H9 (cell line): ENCODE data around the gene MTCH1. TPM values are rescaled to one million over a fixed set of nuclear protein-coding genes. Genes with fewer than 3 reads are reported as not detected.

Source experiments
- DNase-seq: peaks from one replicate; pipeline ENCODE4 v3.0.0-alpha.2; 2017
- H2AFZ ChIP-seq: one replicate; pipeline ENCODE4 v1.6.1; 2013; ENCODE audit warnings: mild to moderate bottlenecking, low read length, control low read depth, moderate library complexity
- H2AK5ac ChIP-seq: 2 replicates; pipeline ENCODE4 v1.6.1; 2013; ENCODE audit warnings: low read length, control low read depth, mixed read lengths; ENCODE audit not compliant: insufficient read length
- H2BK120ac ChIP-seq: one replicate; pipeline ENCODE4 v1.6.1; 2013; ENCODE audit warnings: low read depth, mild to moderate bottlenecking, low read length, control low read depth, inconsistent platforms; ENCODE audit not compliant: poor library complexity, severe bottlenecking
- H2BK12ac ChIP-seq: 2 replicates; pipeline ENCODE4 v1.6.1; 2013; ENCODE audit warnings: low read length, control low read depth, mixed read lengths, low read depth; ENCODE audit not compliant: insufficient read length
- H2BK15ac ChIP-seq: 2 replicates; pipeline ENCODE4 v1.6.1; 2013; ENCODE audit warnings: low read depth, low read length, control low read depth
- H2BK20ac ChIP-seq: one replicate; pipeline ENCODE4 v1.6.1; 2013; ENCODE audit warnings: low read depth, mild to moderate bottlenecking, low read length, control low read depth, inconsistent platforms; ENCODE audit not compliant: poor library complexity, severe bottlenecking
- H2BK5ac ChIP-seq: 2 replicates; pipeline ENCODE4 v1.6.1; 2013; ENCODE audit warnings: low read length, control low read depth, mixed read lengths; ENCODE audit not compliant: insufficient read length
- H3K14ac ChIP-seq: 2 replicates; pipeline ENCODE4 v1.6.1; 2013; ENCODE audit warnings: low read length, control low read depth; ENCODE audit not compliant: insufficient read depth
- H3K18ac ChIP-seq: 2 replicates; pipeline ENCODE4 v1.6.1; 2013; ENCODE audit warnings: low read depth, mild to moderate bottlenecking, mixed read lengths, low read length, control low read depth; ENCODE audit not compliant: insufficient read length
- H3K23ac ChIP-seq: 2 replicates; pipeline ENCODE4 v1.6.1; 2013; ENCODE audit warnings: low read length, control low read depth, mixed read lengths, low read depth; ENCODE audit not compliant: insufficient read length
- H3K23me2 ChIP-seq: 2 replicates; pipeline ENCODE4 v1.6.1; 2013; ENCODE audit warnings: low read depth, mild to moderate bottlenecking, mixed read lengths, low read length, control low read depth; ENCODE audit not compliant: insufficient read length, poor library complexity, severe bottlenecking
- H3K27ac ChIP-seq: 2 replicates; pipeline ENCODE4 v1.5.1; 2013; ENCODE audit warnings: low read length, control low read depth, mixed read lengths, low read depth; ENCODE audit not compliant: insufficient read length
- H3K27me3 ChIP-seq: 2 replicates; pipeline ENCODE4 v1.6.1; 2013; ENCODE audit warnings: low read length, control low read depth, inconsistent platforms; ENCODE audit not compliant: insufficient read depth
- H3K4ac ChIP-seq: 2 replicates; pipeline ENCODE4 v1.6.1; 2013; ENCODE audit warnings: low read depth, mild to moderate bottlenecking, control low read depth, inconsistent platforms, low read length, moderate library complexity
- H3K4me1 ChIP-seq: 2 replicates; pipeline ENCODE4 v1.6.1; 2013; ENCODE audit warnings: low read length, control low read depth, inconsistent platforms; ENCODE audit not compliant: insufficient read depth
- H3K4me2 ChIP-seq: 2 replicates; pipeline ENCODE4 v1.6.1; 2013; ENCODE audit warnings: low read length, control low read depth, mixed read lengths; ENCODE audit not compliant: insufficient read length, insufficient read depth
- H3K56ac ChIP-seq: 2 replicates; pipeline ENCODE4 v1.6.1; 2013; ENCODE audit warnings: low read depth, mild to moderate bottlenecking, mixed read lengths, low read length, control low read depth; ENCODE audit not compliant: insufficient read length
- H3K79me1 ChIP-seq: 2 replicates; pipeline ENCODE4 v1.6.1; 2013; ENCODE audit warnings: low read depth, mild to moderate bottlenecking, moderate library complexity, low read length, control low read depth, inconsistent platforms; ENCODE audit not compliant: insufficient read depth, poor library complexity, severe bottlenecking
- H3K79me2 ChIP-seq: 2 replicates; pipeline ENCODE4 v1.6.1; 2013; ENCODE audit warnings: low read length, control low read depth, inconsistent platforms; ENCODE audit not compliant: insufficient read depth
- H3K9ac ChIP-seq: 2 replicates; pipeline ENCODE4 v1.6.1; 2013; ENCODE audit warnings: low read length, control low read depth, mixed read lengths; ENCODE audit not compliant: insufficient read length; ENCODE audit errors: extremely low read depth
- H3K9me3 ChIP-seq: one replicate; pipeline ENCODE4 v1.6.1; 2013; ENCODE audit warnings: low read depth, low read length, inconsistent platforms; ENCODE audit not compliant: control insufficient read depth
- H3T11ph ChIP-seq: one replicate; pipeline ENCODE4 v1.6.1; 2013; ENCODE audit warnings: mild to moderate bottlenecking, low read length, control low read depth, inconsistent platforms
- H4K20me1 ChIP-seq: one replicate; pipeline ENCODE4 v1.6.1; 2013; ENCODE audit not compliant: control insufficient read depth, insufficient read length, insufficient read depth
- H4K5ac ChIP-seq: 2 replicates; pipeline ENCODE4 v1.6.1; 2013; ENCODE audit warnings: low read depth, mild to moderate bottlenecking, mixed read lengths, low read length, control low read depth; ENCODE audit not compliant: insufficient read length
- H4K8ac ChIP-seq: replicated peaks from 2 replicates; pipeline ENCODE4 v1.6.1; 2013; ENCODE audit warnings: low read length, control low read depth, mixed read lengths, low read depth; ENCODE audit not compliant: insufficient read length
- H4K91ac ChIP-seq: 2 replicates; pipeline ENCODE4 v1.6.1; 2013; ENCODE audit warnings: low read depth, mild to moderate bottlenecking, moderate library complexity, mixed read lengths, low read length, control low read depth; ENCODE audit not compliant: insufficient read length
- H3K27ac Mint-ChIP-seq, 3 experiments: 2 replicates in 2 of 3; 3 replicates in 1 of 3; pipeline ENCODE4 v1.8.0; 2020 to 2021; ENCODE audit warnings: mixed read lengths in 3 of 3, mild to moderate bottlenecking in 1 of 3, moderate library complexity in 1 of 3
- H3K27me3 Mint-ChIP-seq: 2 replicates; pipeline ENCODE4 v1.8.0; 2021; ENCODE audit warnings: low read depth, mild to moderate bottlenecking, moderate library complexity, mixed read lengths
- H3K36me3 Mint-ChIP-seq, 3 experiments: 2 replicates in 2 of 3; 3 replicates in 1 of 3; pipeline ENCODE4 v1.8.0; 2020 to 2021; ENCODE audit warnings: low read depth in 3 of 3, mixed read lengths in 3 of 3; ENCODE audit not compliant: insufficient read depth in 1 of 3
- H3K4me1 Mint-ChIP-seq, 2 experiments: 2 replicates each; pipeline ENCODE4 v1.8.0; 2020; ENCODE audit warnings: mixed read lengths in 2 of 2
- H3K4me3 Mint-ChIP-seq, 2 experiments: 2 replicates in 1 of 2; 3 replicates in 1 of 2; pipeline ENCODE4 v1.8.0; 2020 to 2021; ENCODE audit warnings: mild to moderate bottlenecking in 2 of 2, mixed read lengths in 2 of 2, moderate library complexity in 1 of 2
- H3K9me3 Mint-ChIP-seq, 2 experiments: 2 replicates in 1 of 2; 3 replicates in 1 of 2; pipeline ENCODE4 v1.8.0; 2020; ENCODE audit warnings: mild to moderate bottlenecking in 2 of 2, mixed read lengths in 2 of 2, moderate library complexity in 1 of 2
- WGBS: extraction: QIAGEN DNeasy Blood & Tissue Kit; methylation state at CpG from one replicate; pipeline ENCODE4 v1.1.7; 2013; ENCODE audit warnings: missing lambda C conversion rate, low lambda C conversion rate, mixed read lengths; ENCODE audit not compliant: insufficient read length; ENCODE audit errors: extremely low coverage; 5-methylcytosine and 5-hydroxymethylcytosine counted together
- total RNA-seq: library from RNA; stranded (reverse); gene quantifications from 2 replicates; pipeline ENCODE4 v1.2.1, GENCODE V29; 2021
- TF ChIP-seq, protein P1 (sequence below): fragments of 200-600 bp; sonication (generic); conservative IDR thresholded peaks from 3 replicates; pipeline ENCODE4 v1.8.0; 2021; ENCODE audit warnings: antibody characterized with exemption, mild to moderate bottlenecking

MTCH1 gene
- total RNA-seq, 1 experiment from 2014 or later: 200 TPM

DNA sequence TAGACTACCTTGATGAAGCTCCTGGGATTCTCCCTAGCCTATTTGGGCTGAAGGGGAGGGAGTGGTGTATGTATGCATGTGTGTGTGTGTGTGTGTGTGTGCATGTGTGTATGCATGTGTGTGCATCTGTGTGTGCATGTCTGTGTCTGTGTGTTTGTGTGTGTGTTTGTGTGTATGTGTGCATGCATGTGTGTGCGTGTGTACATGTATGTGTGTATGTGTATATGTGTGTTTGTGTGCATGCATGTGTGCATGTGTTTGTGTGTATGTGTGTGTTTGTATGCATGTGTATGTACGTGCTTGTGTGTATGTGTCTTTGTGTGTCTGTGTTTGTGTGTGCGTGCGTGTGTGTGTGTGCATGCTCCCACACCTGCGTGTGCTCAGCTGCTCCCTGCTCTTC is 34.8 kb upstream of the MTCH1 start:
- Histone ChIP-seq H3K4me1 (peaks cover 3% of the 10 kb centered on the region; the same call in 1 of the 2 replicates), H4K20me1 (peaks cover 3% of the 10 kb centered on the region), H3K27ac (no peak overlapping the region), H3K79me1 (no peaks in the 10 kb centered on the region), H3K56ac (no peak overlapping the region), H3K27me3 (no peaks in the 10 kb centered on the region), H2BK20ac (no peak overlapping the region), H4K5ac (no peak overlapping the region), H4K8ac (no peak overlapping the region), H2BK15ac (no peak overlapping the region), H3K14ac (no peak overlapping the region), H3K18ac (peak overlapping the region; percentile 0), H2BK12ac (no peak overlapping the region), H2BK5ac (no peak overlapping the region), H3K23ac (no peak overlapping the region), H3T11ph (no peak overlapping the region), H3K4ac (no peak overlapping the region), H2AFZ (no peak overlapping the region), H3K9me3 (no peaks in the 10 kb centered on the region), H2BK120ac (no peak overlapping the region), H3K4me2 (no peak overlapping the region), H3K23me2 (no peaks in the 10 kb centered on the region), H3K9ac (no peak overlapping the region), H4K91ac (no peak overlapping the region), H3K79me2 (no peaks in the 10 kb centered on the region), H2AK5ac (no peak overlapping the region)
- Mint-ChIP-seq H3K27me3 (no peaks in the 10 kb centered on the region), H3K27ac (peak overlapping the region in 1 of 3 experiments; percentile 23; a peak in 1 of 7 replicates), H3K4me3 (no peak overlapping the region), H3K4me1 (peaks cover 22 to 43% of the 10 kb centered on the region in 2 experiments), H3K36me3 (no peaks in the 10 kb centered on the region), H3K9me3 (no peaks in the 10 kb centered on the region; a peak in 1 of 5 replicates)
- no CpG with 5 or more reads among the region's 5 CpGs for WGBS
- DNase-seq: no peak
- TF ChIP-seq, protein P1, sequence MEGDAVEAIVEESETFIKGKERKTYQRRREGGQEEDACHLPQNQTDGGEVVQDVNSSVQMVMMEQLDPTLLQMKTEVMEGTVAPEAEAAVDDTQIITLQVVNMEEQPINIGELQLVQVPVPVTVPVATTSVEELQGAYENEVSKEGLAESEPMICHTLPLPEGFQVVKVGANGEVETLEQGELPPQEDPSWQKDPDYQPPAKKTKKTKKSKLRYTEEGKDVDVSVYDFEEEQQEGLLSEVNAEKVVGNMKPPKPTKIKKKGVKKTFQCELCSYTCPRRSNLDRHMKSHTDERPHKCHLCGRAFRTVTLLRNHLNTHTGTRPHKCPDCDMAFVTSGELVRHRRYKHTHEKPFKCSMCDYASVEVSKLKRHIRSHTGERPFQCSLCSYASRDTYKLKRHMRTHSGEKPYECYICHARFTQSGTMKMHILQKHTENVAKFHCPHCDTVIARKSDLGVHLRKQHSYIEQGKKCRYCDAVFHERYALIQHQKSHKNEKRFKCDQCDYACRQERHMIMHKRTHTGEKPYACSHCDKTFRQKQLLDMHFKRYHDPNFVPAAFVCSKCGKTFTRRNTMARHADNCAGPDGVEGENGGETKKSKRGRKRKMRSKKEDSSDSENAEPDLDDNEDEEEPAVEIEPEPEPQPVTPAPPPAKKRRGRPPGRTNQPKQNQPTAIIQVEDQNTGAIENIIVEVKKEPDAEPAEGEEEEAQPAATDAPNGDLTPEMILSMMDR: no peak
